Panc1 (cell line): Measurements from ENCODE around the gene CRLF1. TPM values are rescaled to one million over a fixed set of nuclear protein-coding genes. Genes with fewer than 3 reads are reported as not detected.

Experiments
- ATAC-seq: fragments of 200-7000 bp; cut with Tn5 transposase; 2 replicates; pipeline ENCODE4 v1.9.1; 2020; ENCODE audit warnings: mild to moderate bottlenecking, moderate library complexity
- BruUV-seq: library from RNA; stranded (reverse); fragments of 400-500 nt; replicated peaks from 2 replicates; lab custom pipeline; 2021; lab: Mats Ljungman, UMichigan
- CTCF ChIA-PET: fragments of 300-600 bp; sonication (Branson Sonifier 250); formaldehyde crosslinking; loops from one replicate; lab custom pipeline; 2022; ENCODE audit warnings: antibody characterized with exemption; lab: Charles Lee
- POLR2A ChIA-PET: fragments of 300-600 bp; sonication (Branson Sonifier 250); formaldehyde crosslinking; loops from one replicate; lab custom pipeline; 2022; ENCODE audit warnings: antibody characterized with exemption; lab: Charles Lee
- DNase-seq: peaks from one replicate; pipeline ENCODE4 v3.0.0-alpha.2; 2010; ENCODE audit warnings: low read depth, low spot score
- H3K27ac ChIP-seq: 2 replicates; pipeline ENCODE4 v1.5.1; 2011; ENCODE audit warnings: mild to moderate bottlenecking, low read length, inconsistent platforms
- H3K27me3 ChIP-seq: fragments of 200-500 bp; sonication (Bioruptor generic); 2 replicates; pipeline ENCODE4 v1.6.0; 2014; ENCODE audit warnings: low read length, inconsistent platforms; ENCODE audit not compliant: control insufficient read depth, insufficient read depth
- H3K36me3 ChIP-seq: fragments of 200-500 bp; sonication (Bioruptor generic); 2 replicates; pipeline ENCODE4 v1.5.1; 2014; ENCODE audit warnings: inconsistent platforms, mild to moderate bottlenecking, low read length, moderate library complexity; ENCODE audit not compliant: control insufficient read depth, insufficient read depth
- H3K4me1 ChIP-seq: 2 replicates; pipeline ENCODE4 v1.5.1; 2011; ENCODE audit warnings: inconsistent platforms, mild to moderate bottlenecking, low read length, moderate library complexity; ENCODE audit not compliant: control insufficient read depth, insufficient read depth
- H3K4me3 ChIP-seq, 2 experiments: 2 replicates each; pipeline ENCODE4 v1.5.1; 2011 to 2012; ENCODE audit warnings: low read depth in 2 of 2, low read length in 2 of 2, mild to moderate bottlenecking in 2 of 2, inconsistent platforms in 1 of 2, moderate library complexity in 1 of 2
- H3K9me3 ChIP-seq: fragments of 200-500 bp; sonication (Bioruptor generic); 2 replicates; pipeline ENCODE4 v1.5.1; 2014; ENCODE audit warnings: low read depth, mild to moderate bottlenecking, inconsistent platforms, low read length, moderate library complexity; ENCODE audit not compliant: control insufficient read depth, insufficient read depth
- CTCF ChIP-seq: fragments of 450-650 bp; IDR thresholded peaks from 2 replicates; pipeline ENCODE4 v1.5.1; 2017; ENCODE audit warnings: mild to moderate bottlenecking
- POLR2AphosphoS5 ChIP-seq: IDR thresholded peaks from 2 replicates; pipeline ENCODE4 v1.6.1; 2012; ENCODE audit warnings: mild to moderate bottlenecking, low read depth, low read length, moderate library complexity
- REST ChIP-seq, 2 experiments: IDR thresholded peaks; 2 replicates each; pipeline ENCODE4 v1.6.1; 2011 to 2012; ENCODE audit warnings: low read depth in 2 of 2, control low read depth in 1 of 2, low read length in 1 of 2, mild to moderate bottlenecking in 1 of 2, moderate library complexity in 1 of 2; ENCODE audit not compliant: insufficient read depth in 1 of 2
- SIN3A ChIP-seq: IDR thresholded peaks from 2 replicates; pipeline ENCODE4 v1.6.1; 2012; ENCODE audit warnings: low read depth, mild to moderate bottlenecking, low read length, moderate library complexity, borderline replicate concordance; ENCODE audit not compliant: insufficient read depth
- TCF7L2 ChIP-seq: IDR thresholded peaks from 2 replicates; pipeline ENCODE4 v1.6.1; 2011; ENCODE audit warnings: mild to moderate bottlenecking, low read depth, low read length, inconsistent platforms
- in situ Hi-C: cut with HindIII; loops from 2 replicates; pipeline ENCODE4 v1.10.0; 2016; ENCODE audit warnings: low sequenced_read_pairs, low pct_unique_long_range_greater_than_20kb
- intact Hi-C: fragments of 100-400 bp; cut with micrococcal nuclease; formaldehyde crosslinking; loops from one replicate; pipeline ENCODE4 v1.10.0; 2022; ENCODE audit not compliant: unreplicated experiment
- total RNA-seq: library from RNA; stranded (reverse); gene quantifications from one replicate; pipeline ENCODE4 v1.2.1, GENCODE V29; 2021; ENCODE audit not compliant: unreplicated experiment

Gene CRLF1
- total RNA-seq, 1 experiment from 2014 or later, result 3.5 TPM

GRCh38 chr19:18611327-18612050 is 4.9 kb upstream of the CRLF1 start:
- intact Hi-C loops, result no loop called here
- ChIA-PET CTCF (no interaction called here), POLR2A (no interaction called here)
- H3K4me1 ChIP-seq, result peaks cover 5% of the 10 kb centered on the region; the same call in 1 of the 2 replicates
- ATAC-seq (no peak), DNase-seq (no peak)
- H3K27ac ChIP-seq, result no peak overlapping the region
- BruUV-seq, result no TSS peak
- in situ Hi-C loops, result no loop called here
- no peak for TF ChIP-seq SIN3A
- TF ChIP-seq POLR2AphosphoS5, result no peak
- TF ChIP-seq REST (IDR thresholded peaks at IDR 0.05; ENCODE audit: insufficient read depth in 1 of 2, low read depth in 2 of 2, low read length in 1 of 2), result no peak
- no peak for TF ChIP-seq TCF7L2
- TF ChIP-seq CTCF, result no peak
- H3K36me3 ChIP-seq, result no peaks in the 10 kb centered on the region
- H3K4me3 ChIP-seq, result peak overlapping the region; percentile 7 to 40; a peak in 3 of 4 replicates
- H3K27me3 ChIP-seq, result peaks cover 2% of the 10 kb centered on the region
- no peaks in the 10 kb centered on the region for H3K9me3 ChIP-seq

- Histone ChIP-seq H3K27ac (no peak overlapping the region), H3K4me1 (peaks cover 5% of the 10 kb centered on the region; the same call in 1 of the 2 replicates), H3K27me3 (peaks cover 2% of the 10 kb centered on the region), H3K4me3 (no peak overlapping the region), H3K36me3 (no peaks in the 10 kb centered on the region), H3K9me3 (no peaks in the 10 kb centered on the region)
- TF ChIP-seq TCF7L2 (no peak), POLR2AphosphoS5 (no peak), SIN3A (no peak), REST (IDR thresholded peaks at IDR 0.05; ENCODE audit: insufficient read depth in 1 of 2, low read depth in 2 of 2, low read length in 1 of 2) (no peak), CTCF (no peak)
- ATAC-seq (no peak), DNase-seq (no peak)
- intact Hi-C loops (no loop called here), in situ Hi-C loops (no loop called here)
- ChIA-PET CTCF (no interaction called here), POLR2A (no interaction called here)
- no TSS peak for BruUV-seq
These were observed 4.1 kb upstream of the CRLF1 start for GRCh38 chr19:18610556-18611326.
